ENCODE data around the gene SLC39A7. TPM values are rescaled to one million over a fixed set of nuclear protein-coding genes. Genes with fewer than 3 reads are reported as not detected.

The SLC39A7 gene
- total and polyA plus RNA-seq, 8 donors, result 71.9 to 149 (median 100) TPM

GRCh38 chr6:33169291-33170175 is 31.1 kb upstream of the SLC39A7 start:
- Histone ChIP-seq H3K27ac (no peak overlapping the region), H3K9me3 (no peaks in the 10 kb centered on the region), H3K27me3 (no peaks in the 10 kb centered on the region), H3K4me1 (no peaks in the 10 kb centered on the region), H3K36me3 (no peaks in the 10 kb centered on the region), H3K4me3 (no peak overlapping the region)
- TF ChIP-seq CTCF (IDR thresholded peaks at IDR 0.05), result no peak
- intact Hi-C loops (cut with DNase I), result loop anchor here in 1 of 2 donors (10.0 kb wide), 1 partner anchor 75 kb away; no protein-coding TSS in a partner anchor
- DNase-seq, result no peak
- no peak for ATAC-seq

GRCh38 chr6:33170176-33171015 is 30.3 kb upstream of the SLC39A7 start:
- Histone ChIP-seq H3K4me3 (no peak overlapping the region), H3K27me3 (no peaks in the 10 kb centered on the region), H3K9me3 (no peaks in the 10 kb centered on the region), H3K36me3 (no peaks in the 10 kb centered on the region), H3K27ac (no peak overlapping the region), H3K4me1 (no peaks in the 10 kb centered on the region)
- TF ChIP-seq CTCF (IDR thresholded peaks at IDR 0.05), result no peak
- ATAC-seq, result no peak
- peak in 1 of 4 donors; percentile 24 for DNase-seq
- intact Hi-C loops (cut with DNase I), result no loop called here

- Histone ChIP-seq H3K27ac (no peak overlapping the region), H3K4me3 (no peak overlapping the region), H3K9me3 (no peaks in the 10 kb centered on the region), H3K4me1 (no peaks in the 10 kb centered on the region), H3K27me3 (no peaks in the 10 kb centered on the region), H3K36me3 (no peaks in the 10 kb centered on the region)
- TF ChIP-seq CTCF (IDR thresholded peaks at IDR 0.05), result no peak
- ATAC-seq (no peak), DNase-seq (peak in 1 of 4 donors; percentile 20)
- intact Hi-C loops (cut with DNase I), result no loop called here
These were observed 29.4 kb upstream of the SLC39A7 start for GRCh38 chr6:33171016-33171879.

- H3K27ac ChIP-seq, result no peak overlapping the region
- DNase-seq (no peak), ATAC-seq (no peak)
- no peaks in the 10 kb centered on the region for H3K4me1 ChIP-seq
- H3K27me3 ChIP-seq, result no peaks in the 10 kb centered on the region
- H3K36me3 ChIP-seq, result no peaks in the 10 kb centered on the region
- no peaks in the 10 kb centered on the region for H3K9me3 ChIP-seq
- intact Hi-C loops (cut with DNase I), result no loop called here
- TF ChIP-seq CTCF (IDR thresholded peaks at IDR 0.05), result no peak
- no peak overlapping the region for H3K4me3 ChIP-seq
These were observed 28.6 kb upstream of the SLC39A7 start for GRCh38 chr6:33171880-33172687.
